GM21723 (cell line): ENCODE results near the gene ARL5B.

Experiments
- ATAC-seq: cut with Tn5 transposase; IDR thresholded peaks from one replicate; pipeline ENCODE4 v1.9.1; 2021; ENCODE audit warnings: mild to moderate bottlenecking, moderate library complexity; ENCODE audit not compliant: unreplicated experiment

Gene ARL5B

GRCh38 chr10:18699849-18700840, 40.9 kb downstream of the ARL5B start:
- ATAC-seq: no peak

- ATAC-seq: no peak
These were observed 44.3 kb downstream of the ARL5B start for GRCh38 chr10:18703521-18703920.

DNA sequence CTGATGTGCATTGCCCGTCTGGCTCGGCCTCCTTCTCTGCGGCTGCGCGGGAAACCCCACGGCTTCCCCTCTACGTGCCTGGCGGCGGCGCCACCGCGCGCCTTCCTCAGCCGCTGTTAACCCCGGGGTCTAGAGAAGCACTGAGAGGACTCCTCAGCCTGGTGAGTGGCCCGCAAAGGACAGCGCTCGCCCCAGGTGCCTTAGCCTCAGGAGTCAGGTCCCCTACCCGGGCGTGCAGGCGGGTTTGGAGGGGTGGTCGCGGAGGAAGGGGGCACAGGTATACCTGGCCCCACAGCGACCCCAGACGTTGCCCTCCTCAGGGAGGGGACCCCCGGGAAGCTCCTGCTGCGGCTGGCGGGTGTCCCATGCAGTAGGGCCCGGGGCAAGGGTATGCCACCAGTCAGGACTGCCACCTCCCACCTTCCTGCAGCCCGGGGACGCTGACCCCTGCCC, 51.0 kb downstream of the ARL5B start:
- ATAC-seq: no peak

GRCh38 chr10:18713077-18713476, 53.8 kb downstream of the ARL5B start:
- ATAC-seq: no peak

GRCh38 chr10:18718991-18719390, 59.8 kb downstream of the ARL5B start:
- no peak for ATAC-seq

- ATAC-seq: no peak
These were observed 60.6 kb downstream of the ARL5B start for GRCh38 chr10:18719811-18720210.

GRCh38 chr10:18721067-18721466, 61.8 kb downstream of the ARL5B start:
- ATAC-seq: no peak

DNA sequence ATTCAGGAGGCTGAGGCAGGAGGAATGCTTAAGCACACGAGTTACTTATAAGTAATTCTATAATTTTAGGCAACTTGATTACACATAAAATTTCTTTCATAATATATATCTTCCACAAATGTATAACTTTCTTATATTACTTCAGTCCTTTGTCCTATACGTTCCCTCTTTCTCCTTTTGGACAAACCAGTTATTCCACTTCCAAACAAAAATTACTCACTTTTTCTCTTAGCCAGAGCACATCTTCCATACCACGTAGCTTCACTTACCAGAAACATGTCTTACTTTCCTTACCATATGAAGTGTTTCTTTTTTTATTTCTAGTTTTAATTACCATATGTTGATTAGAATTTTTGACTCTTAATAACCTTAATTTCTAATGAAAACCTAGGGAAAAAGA, 64.6 kb downstream of the ARL5B start:
- no peak for ATAC-seq
